Endothelial cell of umbilical vein (primary cell): ENCODE data around the gene TMEM125. TPM values are rescaled to one million over a fixed set of nuclear protein-coding genes. Genes with fewer than 3 reads are reported as not detected.

Experiments
- BruUV-seq: library from RNA; stranded (reverse); fragments of 400-500 nt; replicated peaks from 2 replicates; lab custom pipeline; 2021; lab: Mats Ljungman, UMichigan
- CTCF ChIA-PET: fragments of 300-600, 350-600 bp; sonication (Branson Sonifier 250); formaldehyde crosslinking; loops from one replicate; lab custom pipeline; 2021; ENCODE audit warnings: antibody characterized with exemption, inconsistent platforms; lab: Charles Lee
- POLR2A ChIA-PET: fragments of 300-600, 350-600 bp; sonication (Branson Sonifier 250); formaldehyde crosslinking; loops from one replicate; lab custom pipeline; 2021; ENCODE audit warnings: antibody characterized with exemption, inconsistent platforms; lab: Charles Lee
- DNase-seq: peaks from one replicate; pipeline ENCODE4 v3.0.0-alpha.2; 2011; ENCODE audit warnings: low read depth, low spot score
- FAIRE-seq: peaks from 2 replicates; lab custom pipeline; 2011; peaks lifted over from hg19 to GRCh38; lab: Jason Lieb, UNC
- H2AFZ ChIP-seq: 2 replicates; pipeline ENCODE4 v1.6.0; 2012; ENCODE audit warnings: low read depth, low read length, control low read depth, inconsistent platforms
- H3K27ac ChIP-seq: 2 replicates; pipeline ENCODE4 v1.5.1; 2011; ENCODE audit warnings: low read depth, mild to moderate bottlenecking, control low read depth, low read length, moderate library complexity; ENCODE audit not compliant: insufficient read depth
- H3K27me3 ChIP-seq, 2 experiments: 2 replicates each; pipeline versions ENCODE4 v1.6.0 to v1.6.1; 2011; ENCODE audit warnings: low read length in 2 of 2, mixed read lengths in 1 of 2; ENCODE audit not compliant: control insufficient read depth in 2 of 2, insufficient read depth in 2 of 2
- H3K36me3 ChIP-seq, 2 experiments: 2 replicates in 1 of 2; 3 replicates in 1 of 2; pipeline ENCODE4 v1.5.1; 2011; ENCODE audit warnings: low read length in 2 of 2, mild to moderate bottlenecking in 1 of 2, moderate library complexity in 1 of 2; ENCODE audit not compliant: control insufficient read depth in 2 of 2, insufficient read depth in 2 of 2; ENCODE audit errors: extremely low read depth in 1 of 2
- H3K4me1 ChIP-seq: 3 replicates; pipeline ENCODE4 v1.5.1; 2011; ENCODE audit warnings: mild to moderate bottlenecking, low read length; ENCODE audit not compliant: control insufficient read depth, insufficient read depth; ENCODE audit errors: extremely low read depth
- H3K4me2 ChIP-seq: 2 replicates; pipeline ENCODE4 v1.6.1; 2011; ENCODE audit warnings: low read length, control low read depth, mixed read lengths; ENCODE audit not compliant: insufficient read depth
- H3K4me3 ChIP-seq, 3 experiments: fragments of 200-600 bp in 1 of 3; sonication (generic), shearing (Covaris generic) in 1 of 3; replicated peaks in 1 of 3; 2 replicates each; pipeline ENCODE4 v1.5.1; 2011 to 2016; ENCODE audit warnings: control low read depth in 3 of 3, low read length in 3 of 3, mild to moderate bottlenecking in 2 of 3, inconsistent platforms in 1 of 3, low read depth in 1 of 3, moderate library complexity in 1 of 3; ENCODE audit not compliant: insufficient read depth in 1 of 3
- H3K79me2 ChIP-seq: 2 replicates; pipeline ENCODE4 v1.6.0; 2012; ENCODE audit warnings: low read length, inconsistent platforms; ENCODE audit not compliant: control insufficient read depth, insufficient read depth
- H3K9ac ChIP-seq: replicated peaks from 2 replicates; pipeline ENCODE3; 2011; ENCODE audit warnings: low read length, control low read depth; ENCODE audit not compliant: insufficient read depth; ENCODE audit errors: extremely low read depth
- H3K9me1 ChIP-seq: replicated peaks from 3 replicates; pipeline ENCODE4 v1.6.0; 2011; ENCODE audit warnings: mild to moderate bottlenecking, low read length; ENCODE audit not compliant: control insufficient read depth, insufficient read depth; ENCODE audit errors: extremely low read depth
- H3K9me3 ChIP-seq: replicated peaks from 2 replicates; pipeline ENCODE4 v1.5.1; 2012; ENCODE audit warnings: low read length, inconsistent platforms; ENCODE audit not compliant: control insufficient read depth, insufficient read depth
- H4K20me1 ChIP-seq: replicated peaks from 2 replicates; pipeline ENCODE3; 2011; ENCODE audit warnings: mild to moderate bottlenecking, low read length; ENCODE audit not compliant: control insufficient read depth, insufficient read depth; ENCODE audit errors: extremely low read depth
- EZH2 ChIP-seq: IDR thresholded peaks from 2 replicates; pipeline ENCODE4 v1.6.1; 2012; ENCODE audit warnings: borderline replicate concordance, low read depth, mild to moderate bottlenecking, moderate library complexity, low read length, inconsistent platforms; ENCODE audit not compliant: severe bottlenecking
- FOS ChIP-seq: IDR thresholded peaks from 2 replicates; pipeline ENCODE4 v1.6.1; 2011; ENCODE audit warnings: mild to moderate bottlenecking, low read length, moderate library complexity, borderline replicate concordance; ENCODE audit not compliant: insufficient read depth
- GATA2 ChIP-seq: IDR thresholded peaks from 2 replicates; pipeline ENCODE4 v1.7.0; 2011; ENCODE audit warnings: low read depth, mild to moderate bottlenecking, moderate library complexity, mixed read lengths, low read length; ENCODE audit not compliant: insufficient read length, insufficient read depth
- JUN ChIP-seq: IDR thresholded peaks from 2 replicates; pipeline ENCODE4 v1.6.1; 2011; ENCODE audit warnings: borderline replicate concordance, low read depth; ENCODE audit not compliant: insufficient read length, insufficient read depth
- MYC ChIP-seq: IDR thresholded peaks from one replicate; pipeline ENCODE4 v1.6.1; 2011; ENCODE audit warnings: mild to moderate bottlenecking, low read depth, low read length
- POLR2A ChIP-seq: IDR thresholded peaks from 2 replicates; pipeline ENCODE4 v1.6.1; 2012; ENCODE audit warnings: low read depth, mild to moderate bottlenecking, control low read depth, low read length
- POLR2AphosphoS5 ChIP-seq: IDR thresholded peaks from 2 replicates; pipeline ENCODE4 v1.6.1; 2012; ENCODE audit warnings: low read depth, mild to moderate bottlenecking, control low read depth, low read length, moderate library complexity; ENCODE audit not compliant: insufficient read depth
- dilution Hi-C: fragments of 300-500 bp; cut with MboI; formaldehyde crosslinking; loops from one replicate; pipeline ENCODE4 v1.15.0; 2019; ENCODE audit warnings: low sequenced_read_pairs; ENCODE audit not compliant: extremely low pct_ligation_motif_present
- intact Hi-C: fragments of 100-400 bp; cut with micrococcal nuclease; formaldehyde crosslinking; loops from one replicate; pipeline ENCODE4 v1.10.0; 2022
- polyA plus RNA-seq, 4 experiments: library from polyadenylated mRNA; depleted of rRNA in 3 of 4; stranded (reverse) in 3 of 4; unstranded in 1 of 4; fragments of >200 nt; gene quantifications; 2 replicates each; pipeline versions ENCODE4 v1.2.1 to v1.2.3, GENCODE V29; 2011 to 2012; ENCODE audit warnings: missing spikeins in 1 of 4
- total RNA-seq: library from RNA; stranded (reverse); gene quantifications from 2 replicates; pipeline ENCODE4 v1.2.3, GENCODE V29; 2021
- TF ChIP-seq, protein P1 (sequence below), 2 donors: IDR thresholded peaks; 1 replicate in 1 of 2; 2 replicates in 1 of 2; pipeline ENCODE4 v1.5.1; 2011; ENCODE audit warnings: low read length in 2 of 2, mild to moderate bottlenecking in 2 of 2, moderate library complexity in 2 of 2, control low read depth in 1 of 2, inconsistent platforms in 1 of 2, low read depth in 1 of 2; ENCODE audit not compliant: insufficient read depth in 1 of 2; ENCODE audit errors: extremely low read depth in 1 of 2
- TF ChIP-seq, protein P2 (sequence below): IDR thresholded peaks from 2 replicates; pipeline ENCODE4 v1.6.1; 2011; ENCODE audit not compliant: insufficient read depth, insufficient read length

TMEM125 gene
- total and polyA plus RNA-seq, 2 donors (not counting 3 experiments of a cell fraction or from before 2014, with no cell fraction given), result 0.17 TPM; not detected in 1

DNA sequence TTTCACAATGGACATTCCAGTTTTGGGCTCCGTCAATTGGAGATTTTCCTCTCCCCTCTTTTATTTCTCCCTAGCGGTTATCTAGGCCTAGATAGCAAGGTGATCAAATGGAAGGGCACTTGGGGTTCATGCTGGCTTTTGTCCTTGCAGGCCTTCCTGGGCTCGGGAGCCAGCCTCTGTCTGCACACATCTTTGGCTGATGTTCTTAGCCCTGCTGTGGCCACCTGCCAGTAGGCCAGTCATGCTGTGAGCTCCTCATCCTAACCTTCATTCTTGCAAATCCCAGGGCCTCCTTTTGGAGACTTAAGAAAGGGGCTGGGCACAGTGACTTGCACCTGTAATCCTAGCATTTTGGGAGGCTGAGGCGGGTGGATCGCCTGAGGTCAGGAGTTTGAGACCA lies 44.5 kb downstream of the TMEM125 start:
- peaks cover 54 to 89% of the 10 kb centered on the region in 2 experiments for H3K36me3 ChIP-seq
- no peak overlapping the region for H3K27ac ChIP-seq
- CTCF ChIA-PET, result interaction anchor here (1.5 to 2.8 kb wide), 2 partner anchors 75 to 87 kb away, joined by 5 to 9 read pairs; no protein-coding TSS in a partner anchor
- dilution Hi-C loops, result no loop called here
- BruUV-seq, result no TSS peak
- no peak overlapping the region for H3K9ac ChIP-seq
- intact Hi-C loops, result no loop called here
- peaks cover 2% of the 10 kb centered on the region for H3K79me2 ChIP-seq
- H3K9me3 ChIP-seq, result no peaks in the 10 kb centered on the region
- no peak overlapping the region for H3K4me2 ChIP-seq
- DNase-seq (no peak), FAIRE-seq (no peak)
- no peaks in the 10 kb centered on the region for H3K27me3 ChIP-seq
- no peaks in the 10 kb centered on the region for H3K9me1 ChIP-seq
- TF ChIP-seq MYC (no peak), POLR2A (no peak), EZH2 (no peak), GATA2 (no peak), POLR2AphosphoS5 (no peak), JUN (no peak), FOS (no peak)
- TF ChIP-seq, protein P1, sequence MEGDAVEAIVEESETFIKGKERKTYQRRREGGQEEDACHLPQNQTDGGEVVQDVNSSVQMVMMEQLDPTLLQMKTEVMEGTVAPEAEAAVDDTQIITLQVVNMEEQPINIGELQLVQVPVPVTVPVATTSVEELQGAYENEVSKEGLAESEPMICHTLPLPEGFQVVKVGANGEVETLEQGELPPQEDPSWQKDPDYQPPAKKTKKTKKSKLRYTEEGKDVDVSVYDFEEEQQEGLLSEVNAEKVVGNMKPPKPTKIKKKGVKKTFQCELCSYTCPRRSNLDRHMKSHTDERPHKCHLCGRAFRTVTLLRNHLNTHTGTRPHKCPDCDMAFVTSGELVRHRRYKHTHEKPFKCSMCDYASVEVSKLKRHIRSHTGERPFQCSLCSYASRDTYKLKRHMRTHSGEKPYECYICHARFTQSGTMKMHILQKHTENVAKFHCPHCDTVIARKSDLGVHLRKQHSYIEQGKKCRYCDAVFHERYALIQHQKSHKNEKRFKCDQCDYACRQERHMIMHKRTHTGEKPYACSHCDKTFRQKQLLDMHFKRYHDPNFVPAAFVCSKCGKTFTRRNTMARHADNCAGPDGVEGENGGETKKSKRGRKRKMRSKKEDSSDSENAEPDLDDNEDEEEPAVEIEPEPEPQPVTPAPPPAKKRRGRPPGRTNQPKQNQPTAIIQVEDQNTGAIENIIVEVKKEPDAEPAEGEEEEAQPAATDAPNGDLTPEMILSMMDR (IDR thresholded peaks at IDR 0.05; ENCODE audit: extremely low read depth in 1 of 2, insufficient read depth in 1 of 2, low read depth in 1 of 2, low read length in 2 of 2), result no peak
- TF ChIP-seq, protein P2, sequence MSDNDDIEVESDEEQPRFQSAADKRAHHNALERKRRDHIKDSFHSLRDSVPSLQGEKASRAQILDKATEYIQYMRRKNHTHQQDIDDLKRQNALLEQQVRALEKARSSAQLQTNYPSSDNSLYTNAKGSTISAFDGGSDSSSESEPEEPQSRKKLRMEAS, result no peak
- H3K4me3 ChIP-seq, result no peak overlapping the region
- H4K20me1 ChIP-seq, result no peaks in the 10 kb centered on the region
- H3K4me1 ChIP-seq, result no peaks in the 10 kb centered on the region
- POLR2A ChIA-PET, result no interaction called here
- no peak overlapping the region for H2AFZ ChIP-seq
